Calu3 (cell line): Measurements from ENCODE around the gene ARMC9. TPM values are rescaled to one million over a fixed set of nuclear protein-coding genes. Genes with fewer than 3 reads are reported as not detected.
A peak's percentile ranks its signal among the peaks of the same experiment; 100 is the strongest.
"Not testable (repeated sequence)": the region's sequence is repeated elsewhere in the genome, so short reads cannot be mapped to it uniquely, and the experiment has no call there.

Experiments
- BruUV-seq: library from RNA; stranded (reverse); fragments of 400-500 nt; replicated peaks from 2 replicates; lab custom pipeline; 2021; lab: Mats Ljungman, UMichigan
- CTCF ChIA-PET: fragments of 300-600 bp; sonication (Branson Sonifier 250); formaldehyde crosslinking; loops from one replicate; lab custom pipeline; 2022; ENCODE audit warnings: antibody characterized with exemption; lab: Charles Lee
- DNase-seq: peaks from one replicate; pipeline ENCODE4 v3.0.0; 2022
- H3K27ac Mint-ChIP-seq: one replicate; pipeline ENCODE4 v1.8.0; 2022; ENCODE audit warnings: mixed read lengths; ENCODE audit not compliant: unreplicated experiment
- H3K27me3 Mint-ChIP-seq: one replicate; pipeline ENCODE4 v1.8.0; 2022; ENCODE audit warnings: mixed read lengths; ENCODE audit not compliant: unreplicated experiment
- H3K36me3 Mint-ChIP-seq: one replicate; pipeline ENCODE4 v1.8.0; 2022; ENCODE audit warnings: mild to moderate bottlenecking, moderate library complexity, mixed read lengths; ENCODE audit not compliant: insufficient read depth, unreplicated experiment
- H3K4me1 Mint-ChIP-seq: one replicate; pipeline ENCODE4 v1.8.0; 2022; ENCODE audit warnings: mild to moderate bottlenecking, low read depth, mixed read lengths; ENCODE audit not compliant: unreplicated experiment
- H3K4me3 Mint-ChIP-seq: one replicate; pipeline ENCODE4 v1.8.0; 2022; ENCODE audit warnings: mild to moderate bottlenecking, low read depth, moderate library complexity, mixed read lengths; ENCODE audit not compliant: unreplicated experiment
- H3K9me3 Mint-ChIP-seq: one replicate; pipeline ENCODE4 v1.8.0; 2022; ENCODE audit warnings: low read depth, mixed read lengths; ENCODE audit not compliant: unreplicated experiment
- intact Hi-C: fragments of 100-400 bp; cut with micrococcal nuclease; formaldehyde crosslinking; loops from one replicate; pipeline ENCODE4 v1.10.0; 2022; ENCODE audit not compliant: unreplicated experiment
- total RNA-seq: library from RNA; stranded (reverse); gene quantifications from 2 replicates; pipeline ENCODE4 v1.2.3, GENCODE V29; 2022
- TF ChIP-seq, protein P1 (sequence below): fragments of 200-600 bp; IDR thresholded peaks from one replicate; pipeline ENCODE4 v1.8.0; 2022; ENCODE audit warnings: antibody characterized with exemption; ENCODE audit not compliant: unreplicated experiment

ARMC9 gene
- total RNA-seq, 1 experiment from 2014 or later, result 13.6 TPM

DNA sequence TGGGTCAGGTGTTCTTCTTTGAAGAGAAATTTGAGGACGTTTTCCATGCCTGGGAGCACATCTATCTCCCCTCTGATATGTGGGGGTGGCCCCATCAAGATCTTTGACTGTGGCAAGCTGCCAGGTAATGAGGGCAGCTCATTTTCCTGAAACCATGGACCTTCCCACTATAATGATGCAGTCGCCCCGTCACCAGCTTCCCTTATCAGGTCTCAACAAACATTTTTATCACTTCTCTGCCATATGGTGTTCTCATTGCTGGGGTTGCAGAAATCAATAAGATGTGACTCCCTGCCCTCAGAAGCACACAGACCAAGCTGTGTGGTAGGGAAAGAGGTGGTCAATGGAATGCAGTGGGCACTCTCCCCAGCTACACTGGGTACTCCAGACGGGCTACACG lies 148.7 kb downstream of the ARMC9 start:
- Mint-ChIP-seq H3K27me3 (no peaks in the 10 kb centered on the region), H3K27ac (no peak overlapping the region), H3K36me3 (no peaks in the 10 kb centered on the region), H3K4me3 (no peak overlapping the region), H3K9me3 (no peaks in the 10 kb centered on the region), H3K4me1 (peaks cover 36% of the 10 kb centered on the region)
- intact Hi-C loops, result no loop called here
- BruUV-seq, result no TSS peak
- CTCF ChIA-PET, result interaction anchor here (0.7 to 1.1 kb wide), 5 partner anchors 9 to 58 kb away, joined by 3 to 4 read pairs (median 3); no protein-coding TSS in a partner anchor
- DNase-seq, result peak; percentile 16
- TF ChIP-seq, protein P1, sequence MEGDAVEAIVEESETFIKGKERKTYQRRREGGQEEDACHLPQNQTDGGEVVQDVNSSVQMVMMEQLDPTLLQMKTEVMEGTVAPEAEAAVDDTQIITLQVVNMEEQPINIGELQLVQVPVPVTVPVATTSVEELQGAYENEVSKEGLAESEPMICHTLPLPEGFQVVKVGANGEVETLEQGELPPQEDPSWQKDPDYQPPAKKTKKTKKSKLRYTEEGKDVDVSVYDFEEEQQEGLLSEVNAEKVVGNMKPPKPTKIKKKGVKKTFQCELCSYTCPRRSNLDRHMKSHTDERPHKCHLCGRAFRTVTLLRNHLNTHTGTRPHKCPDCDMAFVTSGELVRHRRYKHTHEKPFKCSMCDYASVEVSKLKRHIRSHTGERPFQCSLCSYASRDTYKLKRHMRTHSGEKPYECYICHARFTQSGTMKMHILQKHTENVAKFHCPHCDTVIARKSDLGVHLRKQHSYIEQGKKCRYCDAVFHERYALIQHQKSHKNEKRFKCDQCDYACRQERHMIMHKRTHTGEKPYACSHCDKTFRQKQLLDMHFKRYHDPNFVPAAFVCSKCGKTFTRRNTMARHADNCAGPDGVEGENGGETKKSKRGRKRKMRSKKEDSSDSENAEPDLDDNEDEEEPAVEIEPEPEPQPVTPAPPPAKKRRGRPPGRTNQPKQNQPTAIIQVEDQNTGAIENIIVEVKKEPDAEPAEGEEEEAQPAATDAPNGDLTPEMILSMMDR, result no peak

DNA sequence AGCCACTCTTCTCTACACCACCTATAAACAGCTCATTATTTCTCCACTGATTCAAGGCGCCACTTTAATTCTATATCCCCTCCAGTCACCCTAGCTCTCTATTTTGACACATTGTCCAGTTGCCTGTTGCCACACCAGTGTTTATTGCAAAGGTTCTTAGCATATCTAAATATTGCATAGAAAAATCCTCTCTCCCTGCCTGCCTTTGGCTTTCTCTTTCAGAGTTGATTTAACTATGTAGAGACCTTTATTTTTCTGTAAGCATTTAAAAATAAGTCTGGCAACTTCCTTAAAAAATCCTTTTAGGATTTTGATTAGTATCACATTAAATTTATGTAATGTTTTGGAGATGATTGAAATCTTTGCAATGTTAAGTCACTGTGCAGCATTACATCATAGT lies 149.2 kb downstream of the ARMC9 start:
- TF ChIP-seq, protein P1, result no peak
- no peak for DNase-seq
- intact Hi-C loops, result no loop called here
- no peaks in the 10 kb centered on the region for H3K27me3 Mint-ChIP-seq
- no TSS peak for BruUV-seq
- H3K36me3 Mint-ChIP-seq, result no peaks in the 10 kb centered on the region
- CTCF ChIA-PET, result interaction anchor here (0.7 to 1.1 kb wide), 5 partner anchors 8 to 58 kb away, joined by 3 to 4 read pairs (median 3); no protein-coding TSS in a partner anchor
- no peak overlapping the region for H3K27ac Mint-ChIP-seq
- H3K4me3 Mint-ChIP-seq, result no peak overlapping the region
- H3K4me1 Mint-ChIP-seq, result peaks cover 36% of the 10 kb centered on the region
- H3K9me3 Mint-ChIP-seq, result no peaks in the 10 kb centered on the region

DNA sequence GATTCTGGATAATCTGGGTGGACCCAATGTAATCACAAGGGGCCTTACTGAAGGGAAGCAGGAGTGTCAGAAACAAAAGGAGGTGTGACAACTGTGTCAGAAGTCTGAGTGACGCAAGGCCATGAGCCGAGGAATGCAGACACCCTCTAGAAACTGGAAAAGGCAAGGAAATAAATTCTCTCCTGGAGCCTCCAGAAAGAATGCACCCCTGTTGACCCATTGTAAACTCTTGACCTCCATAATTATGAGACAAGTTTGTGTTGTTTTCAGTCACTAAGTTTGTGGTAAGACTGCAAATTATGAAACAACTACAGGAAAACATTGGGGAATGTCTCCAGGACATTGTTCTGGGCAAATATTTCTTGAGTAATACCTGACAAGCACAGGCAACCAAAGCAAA lies 149.7 kb downstream of the ARMC9 start:
- DNase-seq, result peak; percentile 39
- H3K9me3 Mint-ChIP-seq, result no peaks in the 10 kb centered on the region
- peaks cover 36% of the 10 kb centered on the region for H3K4me1 Mint-ChIP-seq
- no peak overlapping the region for H3K4me3 Mint-ChIP-seq
- TF ChIP-seq, protein P1, result no peak
- no peaks in the 10 kb centered on the region for H3K27me3 Mint-ChIP-seq
- CTCF ChIA-PET, result interaction anchor here (0.6 kb wide), 1 partner anchor 12 kb away, joined by 3 read pairs; no protein-coding TSS in a partner anchor
- no TSS peak for BruUV-seq
- intact Hi-C loops, result no loop called here
- H3K36me3 Mint-ChIP-seq, result no peaks in the 10 kb centered on the region
- peak overlapping the region; percentile 62 for H3K27ac Mint-ChIP-seq

DNA sequence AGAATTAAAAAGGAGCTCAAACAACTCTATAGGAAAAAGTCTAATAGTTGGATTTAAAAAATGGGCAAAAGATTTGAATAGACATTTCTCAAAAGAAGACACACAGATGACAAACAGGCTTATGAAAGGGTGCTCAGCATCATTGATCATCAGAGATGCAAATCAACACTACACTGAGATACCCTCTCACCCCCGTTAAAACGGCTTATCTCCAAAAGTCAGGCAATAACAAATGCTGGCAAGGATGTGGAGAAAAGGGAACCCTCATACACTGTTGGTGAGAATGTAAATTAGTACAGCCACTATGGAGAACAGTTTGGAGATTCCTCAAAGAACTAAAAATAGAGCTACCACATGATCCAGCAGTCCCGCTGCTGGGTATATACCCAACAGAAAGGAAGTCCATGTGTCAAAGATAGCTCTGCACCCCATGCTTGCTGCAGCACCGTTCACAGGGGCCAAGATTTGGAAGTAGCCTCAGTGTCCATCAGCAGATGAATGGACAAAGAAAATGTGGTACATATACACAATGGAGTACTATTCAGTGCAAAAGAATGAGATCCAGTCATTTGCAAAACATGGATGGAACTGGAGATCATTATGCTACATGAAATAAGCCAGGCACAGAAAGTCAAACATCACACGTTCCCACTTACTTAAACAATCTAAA lies 150.4 kb downstream of the ARMC9 start:
- CTCF ChIA-PET, result interaction anchor here (0.6 kb wide), 1 partner anchor 13 kb away, joined by 3 read pairs; no protein-coding TSS in a partner anchor
- H3K9me3 Mint-ChIP-seq, result no peaks in the 10 kb centered on the region

DNA sequence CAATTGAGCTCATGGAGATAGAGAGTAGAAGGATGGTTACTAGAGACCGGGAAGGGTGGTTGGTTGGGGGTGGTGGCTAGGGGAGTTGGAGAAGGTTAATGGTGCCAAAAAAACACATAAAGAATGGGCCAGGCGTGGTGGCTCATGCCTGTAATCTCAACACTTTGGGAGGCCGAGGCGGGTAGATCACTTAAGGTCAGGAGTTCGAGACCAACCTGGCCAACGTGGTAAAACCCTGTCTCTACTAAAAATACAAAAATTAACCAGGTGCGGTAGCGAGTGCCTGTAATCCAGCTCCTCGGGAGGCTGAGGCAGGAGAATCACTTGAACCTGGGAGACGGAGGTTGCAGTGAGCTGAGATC lies 150.9 kb downstream of the ARMC9 start:
- H3K36me3 Mint-ChIP-seq, H3K27ac Mint-ChIP-seq, H3K4me3 Mint-ChIP-seq, H3K27me3 Mint-ChIP-seq, intact Hi-C loops, DNase-seq, BruUV-seq, CTCF ChIA-PET, H3K9me3 Mint-ChIP-seq: not testable (repeated sequence)
- peaks cover 28% of the 10 kb centered on the region for H3K4me1 Mint-ChIP-seq

More for the DNA sequence above, 150.4 kb downstream of the ARMC9 start:
- Mint-ChIP-seq H3K4me1 (peaks cover 33% of the 10 kb centered on the region), H3K27ac (peak overlapping the region; percentile 62), H3K4me3 (no peak overlapping the region), H3K27me3 (no peaks in the 10 kb centered on the region), H3K36me3 (no peaks in the 10 kb centered on the region)
- TF ChIP-seq, protein P1, result no peak
- no TSS peak for BruUV-seq
- intact Hi-C loops, result no loop called here
- DNase-seq, result no peak
